Embryonic facial prominence (tissue), 1 donor: ENCODE measurements around the gene EMP3.
"Not testable (repeated sequence)": the region's sequence is repeated elsewhere in the genome, so short reads cannot be mapped to it uniquely, and the experiment has no call there.

Source experiments
- DNase-seq: peaks from one replicate; pipeline ENCODE4 v3.0.0-alpha.2; 2016; ENCODE audit errors: extremely low spot score

EMP3 gene

GRCh38 chr19:48346191-48346590 is 20.8 kb downstream of the EMP3 start:
- no peak for DNase-seq

- no peak for DNase-seq
Observed at GRCh38 chr19:48348045-48348444, 22.7 kb downstream of the EMP3 start.

- no peak for DNase-seq
Observed at GRCh38 chr19:48348737-48349136, 23.4 kb downstream of the EMP3 start.

- no peak for DNase-seq
Observed at GRCh38 chr19:48350856-48351255, 25.5 kb downstream of the EMP3 start.

GRCh38 chr19:48351341-48351752 is 26.0 kb downstream of the EMP3 start:
- DNase-seq = no peak

- no peak for DNase-seq
Observed at GRCh38 chr19:48353677-48354076, 28.3 kb downstream of the EMP3 start.

- no peak for DNase-seq
Observed at GRCh38 chr19:48354332-48354992, 29.1 kb downstream of the EMP3 start.

GRCh38 chr19:48355365-48355954 is 30.1 kb downstream of the EMP3 start:
- DNase-seq = no peak

GRCh38 chr19:48359123-48359522 is 33.8 kb downstream of the EMP3 start:
- no peak for DNase-seq

- no peak for DNase-seq
Observed at GRCh38 chr19:48361912-48362311, 36.6 kb downstream of the EMP3 start.

GRCh38 chr19:48362716-48363499 is 37.6 kb downstream of the EMP3 start:
- DNase-seq = peak; percentile 95

GRCh38 chr19:48363500-48363809 is 38.1 kb downstream of the EMP3 start:
- DNase-seq = no peak

GRCh38 chr19:48363810-48364597 is 38.7 kb downstream of the EMP3 start, which contains the start of the genes SYNGR4 and TMEM143:
TSS of gene SYNGR4 (plus strand) at chr19:48364367. CDS start at chr19:48365843, 1,476 bp downstream.
TSS of gene TMEM143 (minus strand) at chr19:48363940. CDS start at chr19:48363920, 20 bp downstream.
- DNase-seq = peak; percentile 99

GRCh38 chr19:48364598-48365348 is 39.4 kb downstream of the EMP3 start:
- DNase-seq = no peak

- no peak for DNase-seq
Observed at GRCh38 chr19:48365602-48366001, 40.2 kb downstream of the EMP3 start.

- DNase-seq = no peak
Observed at GRCh38 chr19:48367855-48368254, 42.5 kb downstream of the EMP3 start.

- DNase-seq = no peak
Observed at GRCh38 chr19:48368936-48369335, 43.6 kb downstream of the EMP3 start.

- no peak for DNase-seq
Observed at GRCh38 chr19:48370955-48371354, 45.6 kb downstream of the EMP3 start.

- no peak for DNase-seq
Observed at GRCh38 chr19:48371367-48371766, 46.0 kb downstream of the EMP3 start.

GRCh38 chr19:48371771-48372170 is 46.4 kb downstream of the EMP3 start:
- not testable (repeated sequence) for DNase-seq

GRCh38 chr19:48372904-48373303 is 47.6 kb downstream of the EMP3 start:
- no peak for DNase-seq
